Stimulated activated CD8-positive, alpha-beta memory T cell treated with anti-CD3 and anti-CD28 coated beads, Interleukin-7, amount 100 ng/mL, for 48 hours (primary cell): ENCODE results near the gene JOSD1.

ENCODE experiments used
- DNase-seq, 2 donors: peaks; one replicate each; pipeline ENCODE4 v3.0.0-alpha.2; 2020; ENCODE audit warnings: low read depth in 1 of 2; ENCODE audit errors: extremely low read depth in 1 of 2

The JOSD1 gene

DNA sequence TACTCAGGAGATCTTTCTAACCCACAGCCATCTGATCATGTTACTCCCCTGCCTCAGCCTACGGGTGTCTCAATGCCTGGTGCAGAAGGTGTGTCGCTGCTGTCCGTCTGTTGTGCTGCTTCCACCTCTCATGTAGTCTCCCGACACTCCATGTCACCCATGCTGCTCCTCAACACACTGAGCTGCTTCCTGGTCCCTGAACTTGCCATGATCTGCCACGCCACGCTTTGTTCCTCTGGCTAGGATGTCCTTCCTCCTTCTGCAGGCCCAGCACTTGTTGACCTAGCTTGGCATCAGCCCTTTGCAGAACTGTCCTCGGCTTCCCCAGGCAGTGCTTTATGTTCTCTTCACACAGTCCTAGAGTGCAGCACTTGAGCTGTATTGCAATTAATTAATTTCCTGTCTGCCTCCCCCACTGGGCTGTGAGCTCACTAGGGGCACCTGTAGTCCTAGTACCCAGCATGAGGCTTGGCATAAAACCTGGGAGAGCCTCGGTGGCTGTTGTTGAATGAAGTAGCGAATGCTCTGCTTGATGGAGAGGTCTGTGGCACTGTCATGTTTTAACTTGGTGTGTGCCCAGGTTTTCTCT, 14.5 kb upstream of the JOSD1 start:
- DNase-seq = no peak

DNA sequence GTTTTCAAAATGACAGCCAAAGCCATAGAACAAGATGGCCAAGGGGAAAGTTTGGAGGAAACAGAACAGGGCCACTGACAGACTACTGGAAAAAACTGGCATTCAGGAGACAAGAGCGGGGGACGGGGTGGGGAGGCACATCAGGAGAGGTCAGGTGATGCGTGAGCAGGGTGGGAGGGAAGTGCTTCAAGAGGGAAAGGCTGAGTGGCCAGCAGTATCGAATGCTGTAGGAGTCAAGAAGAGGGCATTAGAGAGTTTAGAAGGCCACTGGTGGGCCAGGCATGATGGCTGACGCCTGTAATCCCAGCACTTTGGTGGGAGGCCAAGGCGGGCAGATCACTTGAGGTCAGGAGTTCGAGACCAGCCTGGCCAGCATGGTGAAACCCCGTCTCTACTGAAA, 13.2 kb upstream of the JOSD1 start:
- DNase-seq = no peak

DNA sequence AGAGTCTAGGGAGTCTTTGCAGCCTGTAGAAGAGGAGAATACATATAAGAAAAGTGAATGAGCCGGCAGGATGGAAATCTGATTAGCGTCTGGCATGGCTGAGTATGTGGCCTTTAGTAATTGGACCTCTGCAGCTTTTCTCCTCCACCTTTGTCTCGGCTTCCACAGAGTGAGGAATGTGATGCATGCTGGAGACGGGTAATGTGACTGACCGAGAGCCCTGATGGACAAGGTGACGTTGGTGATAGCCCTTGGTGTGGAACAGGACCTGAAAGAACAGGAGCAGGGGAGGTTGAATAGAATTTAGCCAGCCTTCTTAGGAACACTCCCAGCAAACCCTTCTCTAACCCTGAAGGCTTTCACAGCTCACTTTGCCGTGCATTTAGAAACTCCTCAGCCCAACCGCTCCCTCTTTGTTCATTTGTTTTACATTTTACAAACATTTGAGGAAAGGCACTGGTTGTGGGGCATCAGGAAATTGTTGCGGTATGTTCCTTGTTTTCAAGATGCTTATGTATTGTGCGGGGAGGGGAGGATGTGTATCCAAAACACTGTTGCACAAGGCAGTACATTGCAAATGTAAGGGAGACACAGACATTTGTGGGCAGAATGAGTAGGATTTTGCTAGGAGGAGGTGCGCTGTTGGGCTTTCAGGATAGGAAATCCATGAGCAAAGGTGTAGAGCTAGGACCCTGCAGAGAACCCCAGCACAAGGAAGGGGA, 11.9 kb upstream of the JOSD1 start:
- no peak for DNase-seq

DNA sequence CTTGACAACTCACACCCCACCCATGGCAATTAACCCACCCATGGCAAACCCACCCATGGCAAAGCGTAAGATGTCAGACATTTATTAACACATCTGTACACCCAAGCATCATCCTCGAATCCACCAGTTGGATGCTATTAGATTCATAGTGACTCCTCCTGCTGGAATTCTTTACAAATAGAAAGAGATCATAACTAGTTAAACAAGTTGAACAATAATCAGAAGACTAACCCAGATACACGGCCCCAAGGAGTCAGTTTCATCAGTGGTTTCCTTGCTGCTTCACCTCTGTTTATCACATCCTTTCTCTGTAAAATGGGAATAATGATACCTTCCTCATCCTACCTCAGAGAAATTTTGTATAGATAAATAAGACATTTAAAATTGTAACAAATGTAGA, 10.1 kb upstream of the JOSD1 start:
- no peak for DNase-seq

DNA sequence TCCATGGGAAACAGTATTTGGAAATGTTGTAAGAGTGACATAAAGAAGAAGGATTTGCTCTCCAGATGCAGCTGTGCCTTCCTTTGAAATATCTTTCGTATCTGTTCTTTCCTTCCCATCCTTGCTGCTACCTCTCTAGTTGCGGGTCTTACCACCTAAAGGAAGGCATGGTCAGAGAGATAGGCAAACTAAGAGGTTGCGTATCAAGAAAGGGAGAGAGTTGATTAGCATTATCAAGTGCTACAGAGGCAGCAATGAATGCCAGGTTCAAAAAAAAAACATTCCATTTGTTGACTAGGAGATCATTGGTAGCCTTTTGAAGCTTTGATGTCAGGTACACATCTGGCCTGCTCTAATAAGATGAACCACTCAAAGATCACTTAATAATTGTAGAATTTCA, 9.6 kb upstream of the JOSD1 start:
- DNase-seq = no peak

DNA sequence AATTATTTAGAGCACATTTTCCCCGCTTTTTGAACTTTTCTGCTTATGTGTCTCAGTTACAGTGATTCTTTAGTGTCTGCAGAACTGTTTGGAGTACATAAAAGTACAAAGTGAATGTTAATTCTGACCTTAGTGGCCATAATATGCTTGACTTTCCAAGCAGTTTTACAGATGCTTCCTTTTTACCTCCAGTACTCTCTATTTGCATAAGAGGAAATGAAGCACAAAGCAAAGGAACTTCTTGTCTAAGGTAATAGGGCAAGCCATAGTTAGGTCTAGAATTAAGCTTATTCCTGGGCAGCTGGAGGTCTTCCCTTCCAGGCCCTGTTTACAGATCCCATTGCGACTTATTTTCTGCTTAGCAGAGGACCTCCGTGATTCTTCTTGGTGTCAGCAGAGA, 8.6 kb upstream of the JOSD1 start:
- DNase-seq = no peak

DNA sequence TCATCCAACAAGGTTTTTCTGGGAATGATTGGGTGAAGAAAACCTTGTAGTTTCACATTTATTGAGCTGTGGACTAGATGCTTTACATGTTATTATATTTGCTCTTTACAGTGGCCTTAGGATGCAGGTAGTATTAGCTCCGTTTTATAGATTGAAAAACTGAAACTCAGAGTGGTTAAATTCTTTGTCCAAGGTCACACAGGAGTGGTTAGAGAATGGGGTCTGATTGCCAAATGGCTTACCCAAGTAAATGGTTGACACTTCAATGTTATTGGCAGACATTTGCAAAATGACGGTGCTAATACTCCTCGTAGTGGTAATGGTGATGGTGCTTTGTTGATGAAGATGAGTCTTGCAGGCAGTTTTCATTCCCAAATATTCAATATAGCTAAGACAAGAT, 7.2 kb upstream of the JOSD1 start:
- DNase-seq = no peak

DNA sequence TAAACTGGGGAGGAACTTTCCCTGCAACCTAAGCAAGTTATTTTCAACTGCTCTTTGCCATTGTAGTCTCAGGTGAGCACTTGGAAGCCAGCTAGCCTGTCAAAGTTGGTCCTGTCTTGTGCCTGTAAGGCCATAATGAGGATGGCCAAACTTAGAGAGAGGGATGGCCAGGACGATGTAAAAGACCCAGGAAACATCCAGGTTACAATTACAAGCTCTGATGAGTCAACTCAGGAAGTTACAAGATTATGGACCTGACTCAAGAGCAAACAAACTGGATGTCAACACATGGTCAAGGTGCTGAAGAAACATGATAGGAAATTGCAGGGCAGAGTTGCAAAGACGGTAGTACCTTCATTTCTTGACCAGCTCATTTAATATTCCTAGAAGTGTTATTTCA, 6.6 kb upstream of the JOSD1 start:
- no peak for DNase-seq

DNA sequence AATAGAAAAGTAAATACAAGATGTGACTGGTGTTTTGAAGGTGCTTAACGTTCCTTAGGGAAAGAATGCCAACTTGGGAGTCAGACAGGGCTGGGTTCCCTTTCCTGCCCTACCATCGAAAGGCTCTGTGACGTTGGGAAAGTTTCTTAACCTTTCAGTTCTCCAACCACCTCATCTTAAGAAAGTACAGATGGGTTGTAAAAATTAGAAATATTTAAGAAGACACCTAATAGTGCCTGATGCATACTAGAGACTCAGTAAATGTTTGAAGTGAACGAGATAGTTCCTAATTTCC, 6.1 kb upstream of the JOSD1 start:
- no peak for DNase-seq

DNA sequence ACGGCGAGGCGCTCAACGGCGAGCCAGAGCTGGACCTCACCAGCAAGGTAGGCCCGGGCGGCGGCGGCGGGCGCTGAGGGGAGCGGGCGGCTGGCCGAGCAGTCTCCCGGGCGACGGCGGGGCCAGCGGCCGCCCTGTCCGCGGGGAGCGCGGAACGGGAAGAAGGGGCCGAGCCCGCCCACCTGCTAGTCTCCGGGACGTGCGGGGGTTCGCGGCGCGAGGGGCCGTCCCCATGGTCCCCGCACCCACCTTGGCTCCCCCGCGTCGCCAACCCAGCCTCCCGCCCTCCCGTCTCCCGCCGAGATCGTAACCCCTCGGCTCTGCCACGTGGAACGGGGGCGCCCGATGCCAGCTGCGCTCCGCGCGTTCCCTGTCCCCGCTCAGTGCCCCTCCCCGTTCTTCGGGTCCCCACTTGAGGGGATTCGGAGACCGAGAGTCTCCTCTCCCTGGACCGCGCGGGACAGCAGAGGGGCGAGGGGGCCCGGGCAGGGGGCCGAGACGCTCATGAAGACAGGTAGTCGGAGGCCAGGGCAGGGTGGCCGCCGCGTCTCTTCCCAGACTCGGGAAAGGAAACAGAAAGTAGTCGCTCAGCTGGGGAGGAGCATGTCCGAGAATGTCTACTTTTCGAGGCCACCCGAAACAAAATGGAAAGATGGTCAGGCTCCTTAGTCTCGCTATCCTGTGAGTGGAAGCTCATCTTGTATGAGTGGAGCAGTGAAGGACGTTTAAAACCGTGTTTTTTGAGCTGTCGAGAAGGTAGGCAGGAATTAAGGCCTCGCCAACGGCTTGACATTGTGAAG, 5.6 kb upstream of the JOSD1 start:
- DNase-seq = no peak

DNA sequence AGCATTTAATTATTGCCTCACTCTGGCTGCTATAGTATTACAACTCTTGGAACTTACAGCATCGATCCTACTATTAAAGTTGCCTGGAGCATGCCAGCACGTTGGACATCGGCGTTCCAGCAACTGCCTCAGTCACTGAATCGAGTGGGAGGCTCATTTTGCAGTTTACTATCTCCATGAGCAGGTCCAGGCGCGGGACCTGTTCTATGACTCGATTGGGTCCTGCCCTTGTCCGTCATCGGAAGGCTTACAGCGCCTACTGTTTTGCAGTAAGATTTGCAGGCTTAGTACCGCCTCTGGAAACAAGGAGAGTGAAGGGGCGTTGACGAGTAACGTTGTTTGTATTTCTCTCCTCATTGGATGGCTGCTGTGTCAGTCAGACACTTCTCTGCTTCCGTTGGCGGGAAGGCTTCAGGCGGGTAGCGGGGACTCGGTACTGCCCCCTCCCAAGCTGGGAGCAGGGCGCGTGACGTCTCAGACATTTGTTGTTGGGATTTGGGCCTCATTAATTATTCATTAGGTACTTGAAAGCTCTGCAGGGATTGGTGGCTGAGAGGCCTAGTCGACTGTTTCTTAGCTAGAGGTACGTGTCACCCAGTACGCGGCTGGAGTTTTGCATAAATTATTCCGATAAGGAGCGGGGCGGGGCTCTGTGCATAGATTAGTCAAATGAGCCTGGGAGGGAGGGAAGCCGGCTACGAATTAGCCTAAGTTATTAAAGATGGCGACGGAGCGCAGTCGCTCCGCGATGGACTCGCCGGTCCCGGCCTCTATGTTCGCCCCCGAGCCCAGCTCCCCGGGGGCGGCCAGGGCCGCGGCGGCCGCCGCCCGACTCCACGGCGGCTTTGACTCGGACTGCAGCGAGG, 4.7 kb upstream of the JOSD1 start, which contains the start of gene GTPBP1:
Gene GTPBP1, plus strand, starts transcription at position 710 of the 866 bp plus-strand sequence. Its CDS starts 12 bp downstream, at position 722.
- DNase-seq = peak; percentile 85 to 96

DNA sequence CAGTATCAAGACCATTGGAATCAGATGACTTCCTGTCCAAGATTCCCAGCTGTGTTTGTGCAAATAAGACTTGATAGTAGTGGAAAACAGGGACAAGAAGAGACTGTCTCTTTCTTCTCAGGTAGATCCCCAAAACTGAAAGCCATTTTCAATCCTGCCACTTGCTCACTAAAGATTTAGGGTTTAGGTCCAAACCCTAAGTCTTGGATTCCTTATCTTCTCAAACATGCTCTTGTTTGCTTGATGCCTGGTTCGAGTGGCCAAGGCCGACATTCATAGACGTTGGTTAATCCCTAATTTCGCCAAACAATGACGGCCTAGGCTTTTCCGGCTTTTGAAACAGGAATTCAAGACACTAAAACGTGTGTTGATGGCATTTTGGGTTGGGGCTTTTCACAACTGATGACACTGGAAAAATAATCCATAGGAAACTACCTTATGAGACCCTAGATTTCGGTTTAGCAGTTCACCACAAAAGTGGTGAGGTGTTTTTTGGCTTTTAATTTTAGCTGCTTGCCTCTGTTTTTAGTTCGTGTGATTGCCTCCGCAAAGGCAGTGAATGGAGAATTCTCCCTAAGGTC, 4.0 kb upstream of the JOSD1 start:
- no peak for DNase-seq

DNA sequence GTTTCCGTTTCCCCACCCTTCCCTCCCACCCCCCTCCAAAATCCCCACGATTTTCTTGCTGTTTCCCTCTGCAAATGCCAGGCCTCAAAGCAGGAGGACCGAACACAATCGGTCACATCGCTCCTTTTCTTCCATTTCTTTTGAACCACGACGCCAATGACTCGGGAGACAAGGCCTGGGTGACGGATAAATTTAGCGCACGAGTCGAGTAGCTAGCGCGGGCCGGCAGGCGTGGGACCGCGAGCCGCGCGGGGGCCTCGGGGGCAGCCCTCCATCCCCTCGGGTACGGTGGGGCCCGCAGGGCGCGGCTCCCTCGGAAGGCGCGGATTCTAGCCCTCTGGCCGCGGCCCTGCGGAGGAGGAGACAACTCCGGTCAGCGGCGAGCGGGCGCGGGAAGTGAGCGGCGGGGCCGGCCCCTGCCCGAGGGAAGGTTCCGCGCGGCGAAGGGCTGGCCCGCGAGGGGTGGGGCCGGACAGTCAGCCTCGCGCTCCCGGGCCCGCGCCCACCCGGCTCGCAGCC, 414 bp downstream of the JOSD1 start:
- DNase-seq = no peak

DNA sequence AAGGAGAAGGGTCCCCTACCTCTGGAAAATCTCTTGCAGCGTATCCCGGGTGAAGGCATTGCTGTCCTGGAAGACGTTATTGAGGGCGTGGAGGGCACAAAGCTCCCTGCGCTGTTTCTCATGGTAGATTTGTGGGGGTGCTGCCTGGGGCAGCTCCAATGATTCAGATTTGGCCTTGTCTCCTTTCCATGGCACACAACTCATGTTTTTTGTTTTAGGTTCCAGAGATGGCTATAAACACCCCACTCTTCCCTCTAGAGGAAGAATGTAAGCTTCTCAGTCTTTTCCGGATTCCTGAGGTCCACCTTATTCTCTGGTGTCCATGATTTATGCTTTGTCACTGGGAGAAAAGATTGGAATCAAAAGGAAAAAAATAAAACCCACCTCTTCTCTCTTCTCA, 959 bp downstream of the JOSD1 start:
- DNase-seq = no peak

DNA sequence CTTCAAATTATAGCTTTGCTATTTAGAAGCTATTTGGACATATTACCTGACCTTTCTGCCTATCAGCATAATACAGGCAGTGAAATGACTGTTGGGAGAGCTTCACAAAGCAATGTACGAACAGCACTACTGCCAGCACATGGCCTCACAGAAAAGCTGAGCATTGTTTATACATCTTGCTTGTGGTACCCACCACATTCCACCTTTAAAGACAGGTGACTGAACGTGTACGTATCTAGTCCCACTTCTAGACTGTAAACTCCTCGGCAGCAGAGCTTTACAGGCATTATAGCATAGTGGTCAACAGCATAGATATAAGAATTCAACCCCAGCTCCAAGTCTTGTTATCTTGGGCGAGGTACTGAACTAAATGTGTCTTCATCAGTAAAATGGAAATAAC, 1.6 kb downstream of the JOSD1 start:
- DNase-seq = no peak

DNA sequence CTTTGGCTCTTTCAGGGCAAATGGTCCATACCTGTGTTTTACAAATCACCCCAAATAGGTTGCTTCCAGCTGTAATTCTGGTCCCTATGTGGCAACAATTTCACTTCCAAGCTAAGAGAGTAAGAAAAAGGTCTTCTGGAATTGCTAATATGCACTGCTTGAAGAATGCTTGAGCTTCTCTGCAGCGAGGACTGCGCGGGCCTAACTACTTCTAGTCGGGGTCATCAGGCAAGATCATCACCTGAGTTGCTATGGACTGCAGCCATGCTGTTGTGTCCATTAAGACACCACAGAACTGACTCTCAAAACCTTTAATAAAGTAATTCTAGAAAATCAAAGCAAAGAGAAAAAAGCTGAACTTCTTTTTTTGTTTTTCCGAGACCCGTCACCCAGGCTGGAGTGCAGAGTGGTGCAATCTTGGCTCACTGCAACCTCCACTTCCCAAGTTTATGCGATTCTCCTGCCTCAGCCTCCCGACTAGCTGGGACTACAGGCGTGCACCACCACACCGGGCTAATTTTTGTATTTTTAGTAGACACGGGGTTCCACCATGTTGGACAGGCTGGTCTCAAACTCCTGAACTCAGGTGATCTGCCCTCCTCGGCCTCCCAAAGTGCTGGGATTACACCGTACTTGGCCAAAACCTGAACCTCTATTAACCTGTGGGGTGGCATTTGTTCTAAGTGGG, 2.2 kb downstream of the JOSD1 start:
- no peak for DNase-seq

DNA sequence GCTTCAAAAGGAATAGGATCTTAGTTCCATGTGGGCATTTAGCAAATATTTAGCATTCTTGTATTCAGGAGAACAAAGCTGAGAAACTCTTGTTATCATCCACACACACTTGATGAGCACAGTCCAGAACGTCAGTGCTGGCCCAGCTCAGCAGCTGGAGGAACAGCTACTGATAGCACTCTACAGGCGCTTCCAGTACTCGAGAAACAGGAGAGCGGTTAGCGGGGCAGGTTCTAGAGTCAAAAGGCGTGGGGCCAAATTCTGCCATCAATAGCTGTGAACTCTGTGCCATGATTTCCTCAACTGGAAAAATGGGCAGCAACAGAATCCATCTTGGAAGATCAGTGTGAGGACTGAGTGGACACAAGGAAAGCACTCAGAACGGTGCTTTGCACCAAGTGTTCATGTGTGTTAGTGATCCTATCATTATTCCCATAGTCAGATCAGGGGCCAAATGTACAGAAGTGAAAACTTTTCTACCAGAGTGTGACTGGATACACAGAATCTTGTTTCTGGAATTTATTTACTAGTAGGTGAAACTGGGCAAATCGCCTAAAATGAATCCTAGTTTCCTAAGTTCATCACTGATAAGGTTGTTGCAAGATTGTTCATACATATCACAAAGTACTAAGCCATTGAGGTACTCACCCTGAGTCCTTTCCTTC, 3.2 kb downstream of the JOSD1 start:
- no peak for DNase-seq

DNA sequence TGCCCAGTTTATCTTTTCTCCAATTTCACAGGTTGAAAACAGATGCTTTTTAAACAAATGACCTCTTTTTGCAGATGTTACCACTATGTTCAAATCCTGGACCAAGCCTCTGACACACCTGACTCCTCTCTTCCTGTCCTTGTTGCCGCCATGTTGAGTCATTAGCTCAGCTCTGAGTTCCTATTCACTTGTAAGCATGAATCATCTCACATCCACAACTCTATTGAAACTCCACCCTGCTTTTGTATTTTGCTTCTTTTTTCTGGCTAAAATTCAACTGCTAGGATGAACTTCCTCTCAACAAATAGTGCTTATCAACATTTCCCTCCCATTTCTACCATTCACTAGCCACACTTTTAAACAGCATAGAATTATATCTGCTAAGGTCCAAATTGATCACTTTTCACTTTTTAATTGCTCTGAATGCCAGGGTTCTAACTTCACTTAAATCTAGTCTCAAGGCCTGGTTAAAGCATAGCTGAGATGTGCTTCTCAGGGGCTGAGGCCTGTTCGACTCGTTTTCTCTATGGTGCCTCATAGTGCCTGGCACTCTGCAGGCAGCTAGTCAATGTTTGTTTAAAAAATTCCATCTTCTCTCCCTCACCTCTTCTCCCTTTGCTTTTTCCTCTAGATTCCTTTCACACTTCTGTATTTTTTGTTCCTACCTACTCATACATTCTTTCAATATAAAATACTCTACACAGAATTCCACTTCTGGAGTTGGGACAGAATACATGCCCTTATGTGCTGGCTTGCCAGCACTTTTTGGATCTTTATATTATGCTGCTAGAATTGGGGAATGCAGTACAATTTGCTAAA, 3.9 kb downstream of the JOSD1 start:
- peak in 1 of 2 donors; percentile 55 for DNase-seq

DNA sequence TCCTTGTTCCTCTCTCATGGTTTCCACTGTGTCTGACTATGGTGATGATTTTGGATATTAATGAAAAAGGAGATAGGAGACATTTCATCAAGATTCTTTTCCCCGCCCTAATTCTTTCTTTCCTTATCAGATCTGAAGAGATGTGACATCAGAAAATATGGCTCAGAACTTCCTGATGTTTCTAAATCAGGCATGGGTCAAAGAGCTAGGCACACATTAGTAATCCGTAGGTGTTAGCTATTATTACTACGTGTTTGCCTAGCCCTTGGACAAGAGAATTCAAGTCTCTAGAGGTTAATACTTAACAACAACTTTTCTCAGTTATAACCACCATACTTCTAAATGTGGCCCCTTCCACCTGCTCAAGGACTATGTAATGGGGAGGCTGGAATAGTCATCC, 5.8 kb downstream of the JOSD1 start:
- no peak for DNase-seq
